DND-41 (cell line): ENCODE results near the gene PLCD3.

Source experiments
- ATAC-seq: fragments of 200-7000 bp; cut with Tn5 transposase; 3 replicates; pipeline ENCODE4 v1.9.1; 2021; ENCODE audit warnings: low read depth; ENCODE audit not compliant: insufficient read depth
- DNase-seq: peaks from one replicate; pipeline ENCODE4 v3.0.0-alpha.2; 2020
- H2AFZ ChIP-seq: 2 replicates; pipeline ENCODE4 v1.6.0; 2012; ENCODE audit warnings: low read depth, low read length
- H3K27ac ChIP-seq: 2 replicates; pipeline ENCODE4 v1.5.1; 2012; ENCODE audit warnings: low read length, inconsistent platforms
- H3K27me3 ChIP-seq: fragments of 200-600 bp; sonication (generic); 2 replicates; pipeline ENCODE4 v1.6.0; 2012; ENCODE audit warnings: low read length, mild to moderate bottlenecking, inconsistent platforms; ENCODE audit not compliant: insufficient read depth, poor library complexity
- H3K36me3 ChIP-seq: 2 replicates; pipeline ENCODE4 v1.5.1; 2012; ENCODE audit warnings: low read length, inconsistent platforms; ENCODE audit not compliant: insufficient read depth
- H3K4me1 ChIP-seq: 2 replicates; pipeline ENCODE4 v1.5.1; 2012; ENCODE audit warnings: mild to moderate bottlenecking, low read length; ENCODE audit not compliant: insufficient read depth
- H3K4me2 ChIP-seq: 2 replicates; pipeline ENCODE4 v1.6.0; 2012; ENCODE audit warnings: mild to moderate bottlenecking, moderate library complexity, low read length, inconsistent platforms; ENCODE audit not compliant: insufficient read depth
- H3K4me3 ChIP-seq, 2 experiments: fragments of 200-600 bp in 1 of 2; shearing (Covaris generic) in 1 of 2; 2 replicates each; pipeline ENCODE4 v1.5.1; 2012 to 2016; ENCODE audit warnings: inconsistent platforms in 2 of 2, low read length in 2 of 2, mild to moderate bottlenecking in 2 of 2, low read depth in 1 of 2, moderate library complexity in 1 of 2
- H3K79me2 ChIP-seq: 2 replicates; pipeline ENCODE4 v1.6.0; 2012; ENCODE audit warnings: low read length, inconsistent platforms; ENCODE audit not compliant: insufficient read depth
- H3K9ac ChIP-seq: 2 replicates; pipeline ENCODE4 v1.6.0; 2012; ENCODE audit warnings: low read depth, mild to moderate bottlenecking, inconsistent platforms, low read length, moderate library complexity
- H3K9me3 ChIP-seq: 2 replicates; pipeline ENCODE4 v1.5.1; 2012; ENCODE audit warnings: low read length, moderate library complexity, mild to moderate bottlenecking, inconsistent platforms; ENCODE audit not compliant: insufficient read depth, severe bottlenecking
- H4K20me1 ChIP-seq: 2 replicates; pipeline ENCODE4 v1.6.0; 2012; ENCODE audit warnings: low read length; ENCODE audit not compliant: insufficient read depth
- EZH2 ChIP-seq: IDR thresholded peaks from 3 replicates; pipeline ENCODE4 v1.6.1; 2012; ENCODE audit warnings: borderline replicate concordance, low read depth, mild to moderate bottlenecking, moderate library complexity, low read length, inconsistent platforms; ENCODE audit not compliant: severe bottlenecking
- TF ChIP-seq, protein P1 (sequence below): IDR thresholded peaks from 2 replicates; pipeline ENCODE4 v1.5.1; 2012; ENCODE audit warnings: borderline replicate concordance, low read length, moderate library complexity, mild to moderate bottlenecking; ENCODE audit not compliant: poor library complexity, severe bottlenecking; ENCODE audit errors: extremely low read depth

PLCD3 gene

GRCh38 chr17:45101546-45101882 lies 30.8 kb downstream of the PLCD3 start:
- Histone ChIP-seq H3K36me3 (peaks cover 91% of the 10 kb centered on the region), H3K27me3 (no peaks in the 10 kb centered on the region), H3K27ac (no peak overlapping the region), H3K9me3 (no peaks in the 10 kb centered on the region), H4K20me1 (peaks cover 13% of the 10 kb centered on the region), H3K79me2 (no peaks in the 10 kb centered on the region), H2AFZ (no peak overlapping the region), H3K9ac (no peak overlapping the region), H3K4me2 (no peak overlapping the region), H3K4me3 (no peak overlapping the region), H3K4me1 (no peaks in the 10 kb centered on the region)
- ATAC-seq, result no peak
- DNase-seq, result no peak
- TF ChIP-seq EZH2, result no peak
- TF ChIP-seq, protein P1, sequence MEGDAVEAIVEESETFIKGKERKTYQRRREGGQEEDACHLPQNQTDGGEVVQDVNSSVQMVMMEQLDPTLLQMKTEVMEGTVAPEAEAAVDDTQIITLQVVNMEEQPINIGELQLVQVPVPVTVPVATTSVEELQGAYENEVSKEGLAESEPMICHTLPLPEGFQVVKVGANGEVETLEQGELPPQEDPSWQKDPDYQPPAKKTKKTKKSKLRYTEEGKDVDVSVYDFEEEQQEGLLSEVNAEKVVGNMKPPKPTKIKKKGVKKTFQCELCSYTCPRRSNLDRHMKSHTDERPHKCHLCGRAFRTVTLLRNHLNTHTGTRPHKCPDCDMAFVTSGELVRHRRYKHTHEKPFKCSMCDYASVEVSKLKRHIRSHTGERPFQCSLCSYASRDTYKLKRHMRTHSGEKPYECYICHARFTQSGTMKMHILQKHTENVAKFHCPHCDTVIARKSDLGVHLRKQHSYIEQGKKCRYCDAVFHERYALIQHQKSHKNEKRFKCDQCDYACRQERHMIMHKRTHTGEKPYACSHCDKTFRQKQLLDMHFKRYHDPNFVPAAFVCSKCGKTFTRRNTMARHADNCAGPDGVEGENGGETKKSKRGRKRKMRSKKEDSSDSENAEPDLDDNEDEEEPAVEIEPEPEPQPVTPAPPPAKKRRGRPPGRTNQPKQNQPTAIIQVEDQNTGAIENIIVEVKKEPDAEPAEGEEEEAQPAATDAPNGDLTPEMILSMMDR, result no peak

- Histone ChIP-seq H2AFZ (no peak overlapping the region), H3K4me1 (no peaks in the 10 kb centered on the region), H3K4me3 (no peak overlapping the region), H3K27ac (no peak overlapping the region), H3K27me3 (no peaks in the 10 kb centered on the region), H4K20me1 (peaks cover 13% of the 10 kb centered on the region), H3K9ac (no peak overlapping the region), H3K79me2 (no peaks in the 10 kb centered on the region), H3K9me3 (no peaks in the 10 kb centered on the region), H3K4me2 (no peak overlapping the region), H3K36me3 (peaks cover 87% of the 10 kb centered on the region)
- ATAC-seq (peak; percentile 90), DNase-seq (peak; percentile 73)
- TF ChIP-seq EZH2, result no peak
- TF ChIP-seq, protein P1, result peak; percentile 90
Measured at GRCh38 chr17:45098869-45099616, 33.3 kb downstream of the PLCD3 start.

DNA sequence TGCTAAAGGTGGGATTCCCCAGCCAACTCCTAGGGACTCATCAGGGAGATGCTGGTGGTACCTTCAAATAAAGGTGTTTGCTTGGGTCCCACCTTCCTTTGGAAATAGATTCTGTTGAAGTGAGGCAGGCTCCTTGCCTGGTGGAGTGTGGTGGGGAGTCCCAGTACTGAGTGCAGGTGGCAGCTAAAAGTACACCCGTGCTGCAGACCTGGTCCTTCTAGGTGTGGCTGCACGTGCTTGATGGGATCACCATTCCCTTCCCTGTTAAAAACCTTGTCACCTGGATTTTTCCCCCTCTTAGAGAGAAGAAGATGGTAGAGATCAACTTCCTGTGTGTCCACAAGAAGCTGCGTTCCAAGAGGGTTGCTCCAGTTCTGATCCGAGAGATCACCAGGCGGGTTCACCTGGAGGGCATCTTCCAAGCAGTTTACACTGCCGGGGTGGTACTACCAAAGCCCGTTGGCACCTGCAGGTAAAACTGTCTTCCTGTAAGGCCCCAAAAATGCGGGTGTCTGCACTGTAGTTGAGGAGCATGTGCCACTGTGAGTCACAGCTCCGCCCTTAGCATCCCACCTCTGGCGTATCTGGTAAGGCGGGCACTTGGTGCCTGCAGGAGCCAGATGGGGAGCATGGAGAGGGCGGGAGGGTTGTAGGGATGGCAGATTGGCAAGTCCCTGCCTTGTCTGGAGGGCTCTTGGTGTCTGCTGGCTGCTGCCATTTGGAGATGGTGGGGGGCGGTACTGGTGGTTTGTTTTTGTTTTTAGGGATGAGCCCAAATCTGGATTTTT lies 34.0 kb downstream of the PLCD3 start:
- TF ChIP-seq, protein P1, result no peak
- no peak for TF ChIP-seq EZH2
- ATAC-seq (no peak), DNase-seq (no peak)
- no peak overlapping the region for H3K4me3 ChIP-seq
- peaks cover 87% of the 10 kb centered on the region for H3K36me3 ChIP-seq
- H3K27me3 ChIP-seq, result no peaks in the 10 kb centered on the region
- H3K4me1 ChIP-seq, result no peaks in the 10 kb centered on the region
- H4K20me1 ChIP-seq, result peaks cover 13% of the 10 kb centered on the region
- no peaks in the 10 kb centered on the region for H3K79me2 ChIP-seq
- H2AFZ ChIP-seq, result no peak overlapping the region
- H3K9ac ChIP-seq, result no peak overlapping the region
- H3K9me3 ChIP-seq, result no peaks in the 10 kb centered on the region
- no peak overlapping the region for H3K4me2 ChIP-seq
- H3K27ac ChIP-seq, result no peak overlapping the region
